H1 (cell line): ENCODE data around the gene TSHZ2. TPM values are rescaled to one million over a fixed set of nuclear protein-coding genes. Genes with fewer than 3 reads are reported as not detected.

Source experiments
- CTCF ChIP-seq, 3 experiments: IDR thresholded peaks; 1 replicate in 2 of 3; 2 replicates in 1 of 3; pipeline versions ENCODE4 v1.5.1 to v1.6.1; 2011; ENCODE audit warnings: low read length in 3 of 3, mild to moderate bottlenecking in 3 of 3, inconsistent platforms in 2 of 3, low read depth in 1 of 3, moderate library complexity in 1 of 3; ENCODE audit not compliant: insufficient read depth in 1 of 3; ENCODE audit errors: control extremely low read depth in 1 of 3
- E2F6 ChIP-seq: IDR thresholded peaks from 2 replicates; pipeline ENCODE4 v1.6.1; 2012; ENCODE audit warnings: inconsistent platforms
- NRF1 ChIP-seq: IDR thresholded peaks from 2 replicates; pipeline ENCODE4 v1.6.1; 2011; ENCODE audit warnings: mild to moderate bottlenecking, low read depth, low read length, improper control_type of control experiment
- polyA plus RNA-seq, 7 experiments: library from polyadenylated mRNA; depleted of rRNA in 3 of 7; stranded (reverse) in 5 of 7; unstranded in 2 of 7; fragments of >200 nt in 5 of 7; fragments of 200-250 nt in 2 of 7; gene quantifications; 1 replicate in 5 of 7; 2 replicates in 1 of 7; 4 replicates in 1 of 7; pipeline versions ENCODE4 v1.2.1 to v1.2.3, GENCODE V29; 2011 to 2013; ENCODE audit warnings: missing spikeins in 2 of 7, mixed read lengths in 2 of 7
- total RNA-seq: library from RNA; stranded (reverse); fragmentation: NEBNext Ultra II Directional; extraction: Animal tissue kit (Norgen Biotek cat#: 25700); gene quantifications from 2 replicates; pipeline ENCODE4 v1.2.1, GENCODE V29; 2021

TSHZ2 gene
- total and polyA plus RNA-seq, 2 of the 8 experiments (the other 6 are each of a cell fraction or from before 2014, with no cell fraction given): 0.14 to 0.30 TPM

- TF ChIP-seq E2F6 (no peak), CTCF (IDR thresholded peaks at IDR 0.05; ENCODE audit: control extremely low read depth in 1 of 3, insufficient read depth in 1 of 3, low read depth in 1 of 3, low read length in 3 of 3) (no peak), NRF1 (no peak)
Measured at GRCh38 chr20:53247468-53248103, 275.4 kb downstream of the TSHZ2 start (continued).
